Kidney epithelial cell (primary cell): Measurements from ENCODE around the gene MCU. TPM values are rescaled to one million over a fixed set of nuclear protein-coding genes. Genes with fewer than 3 reads are reported as not detected.
"Not testable (repeated sequence)": the region's sequence is repeated elsewhere in the genome, so short reads cannot be mapped to it uniquely, and the experiment has no call there.

Experiments used
- DNase-seq: peaks from one replicate; pipeline ENCODE4 v3.0.0-alpha.2; 2010; ENCODE audit warnings: low read depth
- H3K27me3 ChIP-seq: 2 replicates; pipeline ENCODE4 v1.6.0; 2011; ENCODE audit warnings: low read length; ENCODE audit not compliant: control insufficient read depth, insufficient read depth
- H3K36me3 ChIP-seq: 2 replicates; pipeline ENCODE4 v1.5.1; 2011; ENCODE audit warnings: low read length; ENCODE audit not compliant: control insufficient read depth, insufficient read depth
- H3K4me3 ChIP-seq: 2 replicates; pipeline ENCODE4 v1.5.1; 2011; ENCODE audit warnings: low read depth, mild to moderate bottlenecking, control low read depth, low read length
- CTCF ChIP-seq: IDR thresholded peaks from 2 replicates; pipeline ENCODE4 v1.5.1; 2011; ENCODE audit warnings: mild to moderate bottlenecking, moderate library complexity, low read length, control low read depth, inconsistent platforms; ENCODE audit not compliant: insufficient read depth, poor library complexity, severe bottlenecking
- total RNA-seq: library from RNA; depleted of rRNA; stranded (reverse); fragments of >200 nt; gene quantifications from 2 replicates; pipeline ENCODE4 v1.2.3, GENCODE V29; 2015

Gene MCU
- total RNA-seq, 1 donor from 2014 or later, result 15.4 TPM

GRCh38 chr10:72735288-72735936 is 43.5 kb downstream of the MCU start:
- Histone ChIP-seq H3K4me3 (no peak overlapping the region), H3K36me3 (no peaks in the 10 kb centered on the region), H3K27me3 (no peaks in the 10 kb centered on the region)
- DNase-seq, result no peak
- TF ChIP-seq CTCF, result no peak

GRCh38 chr10:72736176-72736827 is 44.4 kb downstream of the MCU start:
- no peak for DNase-seq
- Histone ChIP-seq H3K27me3 (no peaks in the 10 kb centered on the region), H3K4me3 (no peak overlapping the region), H3K36me3 (no peaks in the 10 kb centered on the region)
- TF ChIP-seq CTCF, result no peak

GRCh38 chr10:72736828-72737220 is 44.9 kb downstream of the MCU start:
- no peak for TF ChIP-seq CTCF
- H3K27me3 ChIP-seq, result no peaks in the 10 kb centered on the region
- no peak for DNase-seq
- no peak overlapping the region for H3K4me3 ChIP-seq
- no peaks in the 10 kb centered on the region for H3K36me3 ChIP-seq

- H3K4me3 ChIP-seq, H3K27me3 ChIP-seq, H3K36me3 ChIP-seq, DNase-seq: not testable (repeated sequence)
Observed at GRCh38 chr10:72737357-72737756, 45.4 kb downstream of the MCU start.

GRCh38 chr10:72738486-72738885 is 46.5 kb downstream of the MCU start:
- no peak for TF ChIP-seq CTCF
- Histone ChIP-seq H3K4me3 (no peak overlapping the region), H3K36me3 (no peaks in the 10 kb centered on the region), H3K27me3 (no peaks in the 10 kb centered on the region)
- no peak for DNase-seq

- Histone ChIP-seq H3K27me3 (no peaks in the 10 kb centered on the region), H3K4me3 (no peak overlapping the region), H3K36me3 (no peaks in the 10 kb centered on the region)
- no peak for TF ChIP-seq CTCF
- DNase-seq, result peak; percentile 39
Observed at GRCh38 chr10:72740528-72740927, 48.6 kb downstream of the MCU start.
